GM23338 (cell line): Measurements from ENCODE around the gene ASTN1. TPM values are rescaled to one million over a fixed set of nuclear protein-coding genes. Genes with fewer than 3 reads are reported as not detected.

Experiments used
- ATAC-seq: fragments of 200-7000 bp; cut with Tn5 transposase; 3 replicates; pipeline ENCODE4 v1.9.1; 2020
- DNase-seq: peaks from one replicate; pipeline ENCODE4 v3.0.0-alpha.2; 2015; ENCODE audit warnings: low spot score
- H2AFZ ChIP-seq: fragments of 200-600 bp; sonication (generic); 2 replicates; pipeline ENCODE4 v1.8.0; 2016; ENCODE audit warnings: antibody characterized with exemption, mild to moderate bottlenecking, moderate library complexity
- H3F3A ChIP-seq: fragments of 200-600 bp; sonication (generic); replicated peaks from 2 replicates; pipeline ENCODE4 v1.8.0; 2017; ENCODE audit warnings: antibody characterized with exemption, mixed run types, low read depth
- H3K27ac ChIP-seq: fragments of 200-600 bp; sonication (generic); 2 replicates; pipeline ENCODE4 v1.6.1; 2016; ENCODE audit warnings: low read depth
- H3K27me3 ChIP-seq: fragments of 200-600 bp; sonication (generic); 2 replicates; pipeline ENCODE4 v1.8.0; 2016; ENCODE audit warnings: mild to moderate bottlenecking, mixed run types, moderate library complexity; ENCODE audit not compliant: insufficient read depth
- H3K36me3 ChIP-seq: fragments of 200-600 bp; sonication (generic); 2 replicates; pipeline ENCODE4 v1.8.0; 2016; ENCODE audit warnings: mild to moderate bottlenecking; ENCODE audit not compliant: insufficient read depth
- H3K4me1 ChIP-seq: fragments of 200-600 bp; sonication (generic); 2 replicates; pipeline ENCODE4 v1.8.0; 2016; ENCODE audit warnings: mild to moderate bottlenecking, moderate library complexity; ENCODE audit not compliant: insufficient read depth
- H3K4me2 ChIP-seq: fragments of 200-600 bp; sonication (generic); 2 replicates; pipeline ENCODE4 v1.7.1; 2017; ENCODE audit warnings: mixed run types
- H3K4me3 ChIP-seq: fragments of 200-600 bp; sonication (generic); 2 replicates; pipeline ENCODE4 v1.6.1; 2016; ENCODE audit warnings: mixed run types
- H3K79me2 ChIP-seq: fragments of 200-600 bp; sonication (generic); replicated peaks from 2 replicates; pipeline ENCODE4 v1.8.0; 2017; ENCODE audit warnings: mild to moderate bottlenecking; ENCODE audit not compliant: insufficient read depth
- H3K9me2 ChIP-seq: fragments of 200-600 bp; sonication (generic); 2 replicates; pipeline ENCODE4 v1.8.0; 2017; ENCODE audit not compliant: insufficient read depth
- H4K20me1 ChIP-seq: fragments of 200-600 bp; sonication (generic); replicated peaks from 2 replicates; pipeline ENCODE4 v1.8.0; 2017; ENCODE audit warnings: mild to moderate bottlenecking; ENCODE audit not compliant: insufficient read depth
- H3K27ac Mint-ChIP-seq: 2 replicates; pipeline ENCODE4 v1.8.0; 2020; ENCODE audit warnings: inconsistent platforms, mild to moderate bottlenecking, moderate library complexity, mixed read lengths
- H3K27me3 Mint-ChIP-seq: 3 replicates; pipeline ENCODE4 v1.8.0; 2022; ENCODE audit warnings: low read depth, mild to moderate bottlenecking, moderate library complexity, mixed read lengths, inconsistent platforms; ENCODE audit not compliant: insufficient read depth, poor library complexity
- H3K36me3 Mint-ChIP-seq: 3 replicates; pipeline ENCODE4 v1.8.0; 2021; ENCODE audit warnings: low read depth, mild to moderate bottlenecking, inconsistent platforms, moderate library complexity, mixed read lengths
- H3K4me1 Mint-ChIP-seq: 3 replicates; pipeline ENCODE4 v1.8.0; 2020; ENCODE audit warnings: mild to moderate bottlenecking, inconsistent platforms, mixed read lengths
- H3K4me3 Mint-ChIP-seq: 3 replicates; pipeline ENCODE4 v1.8.0; 2021; ENCODE audit warnings: moderate library complexity, mild to moderate bottlenecking, inconsistent platforms, mixed read lengths
- H3K9me3 Mint-ChIP-seq: 3 replicates; pipeline ENCODE4 v1.8.0; 2020; ENCODE audit warnings: moderate library complexity, mild to moderate bottlenecking, inconsistent platforms, mixed read lengths
- CREB1 ChIP-seq: fragments of 250-450 bp; sonication (Bioruptor Pico); IDR thresholded peaks from 2 replicates; pipeline ENCODE4 v1.5.0; 2020; ENCODE audit warnings: low read depth, mild to moderate bottlenecking, moderate library complexity
- EZH2 ChIP-seq: fragments of 200-600 bp; sonication (generic); IDR thresholded peaks from one replicate; pipeline ENCODE4 v1.8.0; 2017; ENCODE audit warnings: antibody characterized with exemption, mild to moderate bottlenecking, low read depth; ENCODE audit not compliant: unreplicated experiment
- EZH2phosphoT487 ChIP-seq: fragments of 200-600 bp; sonication (generic); IDR thresholded peaks from one replicate; pipeline ENCODE4 v1.8.1; 2018; ENCODE audit warnings: antibody characterized with exemption; ENCODE audit not compliant: unreplicated experiment
- JUNB ChIP-seq: IDR thresholded peaks from one replicate; pipeline ENCODE4 v1.6.1; 2016; ENCODE audit warnings: antibody characterized with exemption; ENCODE audit not compliant: unreplicated experiment
- NANOG ChIP-seq: IDR thresholded peaks from 2 replicates; pipeline ENCODE4 v1.6.1; 2016; ENCODE audit warnings: antibody characterized with exemption, borderline replicate concordance
- POLR2AphosphoS5 ChIP-seq: IDR thresholded peaks from 2 replicates; pipeline ENCODE4 v1.6.1; 2016; ENCODE audit warnings: antibody characterized with exemption, low read depth
- STAT1 ChIP-seq: IDR thresholded peaks from one replicate; pipeline ENCODE4 v1.6.1; 2016; ENCODE audit warnings: antibody characterized with exemption; ENCODE audit not compliant: unreplicated experiment
- ZNF114 ChIP-seq: fragments of 250-450 bp; sonication (Bioruptor Pico); IDR thresholded peaks from 2 replicates; pipeline ENCODE4 v1.5.0; 2020; ENCODE audit warnings: mild to moderate bottlenecking, moderate library complexity
- ZNF331 ChIP-seq: fragments of 250-450 bp; sonication (Bioruptor Pico); IDR thresholded peaks from 2 replicates; pipeline ENCODE4 v1.5.0; 2020; ENCODE audit warnings: low read depth, mild to moderate bottlenecking, moderate library complexity
- polyA plus RNA-seq: library from polyadenylated mRNA; unstranded; fragments of >200 nt; fragmentation: Nextera tagmentation; extraction: Ambion mirVana; gene quantifications from 2 replicates; pipeline ENCODE4 v1.2.1, GENCODE V29; 2016
- total RNA-seq: library from RNA; depleted of rRNA; stranded (reverse); fragments of >200 nt; shearing (Covaris generic); gene quantifications from 2 replicates; pipeline ENCODE4 v1.2.3, GENCODE V29; 2014
- TF ChIP-seq, protein P1 (sequence below): fragments of 250-450 bp; sonication (Bioruptor Pico); IDR thresholded peaks from 2 replicates; pipeline ENCODE4 v1.5.0; 2020; ENCODE audit warnings: mild to moderate bottlenecking, moderate library complexity
- TF ChIP-seq, protein P2 (sequence below), 2 experiments: fragments of 200-600 bp in 1 of 2; sonication (generic) in 1 of 2; conservative IDR thresholded peaks; 2 replicates each; pipeline versions ENCODE4 v1.5.1 to v1.6.1; 2016 to 2017; ENCODE audit warnings: antibody characterized with exemption in 2 of 2, low read depth in 2 of 2, mild to moderate bottlenecking in 2 of 2, moderate library complexity in 1 of 2
- TF ChIP-seq, protein P3 (sequence below): IDR thresholded peaks from one replicate; pipeline ENCODE4 v1.6.1; 2018; ENCODE audit warnings: antibody characterized with exemption; ENCODE audit not compliant: unreplicated experiment
- TF ChIP-seq, protein P4 (sequence below): IDR thresholded peaks from 2 replicates; pipeline ENCODE4 v1.6.1; 2016; ENCODE audit warnings: antibody characterized with exemption

Gene ASTN1
- total and polyA plus RNA-seq, 2 experiments from 2014 or later = 2.0 to 5.2 TPM

DNA sequence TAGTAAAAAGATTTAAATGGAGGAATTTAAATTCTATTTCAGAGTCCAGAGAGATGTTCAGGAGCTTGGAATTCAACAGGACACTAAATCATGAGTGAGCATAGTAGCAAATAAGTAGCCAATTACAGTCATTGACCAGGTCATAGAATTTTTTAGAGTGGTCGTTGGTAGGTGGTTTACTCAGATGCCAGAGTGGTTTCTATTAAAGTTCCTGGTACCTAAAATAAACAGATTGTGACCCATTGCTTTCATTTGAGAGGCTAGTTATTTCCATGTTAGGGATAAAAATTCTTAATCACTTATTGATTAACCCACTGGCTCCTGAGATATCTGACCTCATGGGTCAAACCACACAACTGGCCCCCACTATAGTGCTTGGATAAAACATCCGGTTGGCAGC, 201.3 kb downstream of the ASTN1 start:
- no peak overlapping the region for H3K4me3 ChIP-seq
- H3K27ac ChIP-seq = no peak overlapping the region
- no peaks in the 10 kb centered on the region for H3K36me3 ChIP-seq
- Mint-ChIP-seq H3K27me3 (no peaks in the 10 kb centered on the region), H3K36me3 (no peaks in the 10 kb centered on the region), H3K4me1 (peaks cover 14% of the 10 kb centered on the region; the same call in 2 of the 3 replicates), H3K9me3 (no peaks in the 10 kb centered on the region; the same call in 2 of the 3 replicates), H3K27ac (no peak overlapping the region), H3K4me3 (no peak overlapping the region)
- no peaks in the 10 kb centered on the region for H3F3A ChIP-seq
- H3K79me2 ChIP-seq = no peaks in the 10 kb centered on the region
- peaks cover 5% of the 10 kb centered on the region; the same call in 1 of the 2 replicates for H3K4me1 ChIP-seq
- TF ChIP-seq, protein P1, sequence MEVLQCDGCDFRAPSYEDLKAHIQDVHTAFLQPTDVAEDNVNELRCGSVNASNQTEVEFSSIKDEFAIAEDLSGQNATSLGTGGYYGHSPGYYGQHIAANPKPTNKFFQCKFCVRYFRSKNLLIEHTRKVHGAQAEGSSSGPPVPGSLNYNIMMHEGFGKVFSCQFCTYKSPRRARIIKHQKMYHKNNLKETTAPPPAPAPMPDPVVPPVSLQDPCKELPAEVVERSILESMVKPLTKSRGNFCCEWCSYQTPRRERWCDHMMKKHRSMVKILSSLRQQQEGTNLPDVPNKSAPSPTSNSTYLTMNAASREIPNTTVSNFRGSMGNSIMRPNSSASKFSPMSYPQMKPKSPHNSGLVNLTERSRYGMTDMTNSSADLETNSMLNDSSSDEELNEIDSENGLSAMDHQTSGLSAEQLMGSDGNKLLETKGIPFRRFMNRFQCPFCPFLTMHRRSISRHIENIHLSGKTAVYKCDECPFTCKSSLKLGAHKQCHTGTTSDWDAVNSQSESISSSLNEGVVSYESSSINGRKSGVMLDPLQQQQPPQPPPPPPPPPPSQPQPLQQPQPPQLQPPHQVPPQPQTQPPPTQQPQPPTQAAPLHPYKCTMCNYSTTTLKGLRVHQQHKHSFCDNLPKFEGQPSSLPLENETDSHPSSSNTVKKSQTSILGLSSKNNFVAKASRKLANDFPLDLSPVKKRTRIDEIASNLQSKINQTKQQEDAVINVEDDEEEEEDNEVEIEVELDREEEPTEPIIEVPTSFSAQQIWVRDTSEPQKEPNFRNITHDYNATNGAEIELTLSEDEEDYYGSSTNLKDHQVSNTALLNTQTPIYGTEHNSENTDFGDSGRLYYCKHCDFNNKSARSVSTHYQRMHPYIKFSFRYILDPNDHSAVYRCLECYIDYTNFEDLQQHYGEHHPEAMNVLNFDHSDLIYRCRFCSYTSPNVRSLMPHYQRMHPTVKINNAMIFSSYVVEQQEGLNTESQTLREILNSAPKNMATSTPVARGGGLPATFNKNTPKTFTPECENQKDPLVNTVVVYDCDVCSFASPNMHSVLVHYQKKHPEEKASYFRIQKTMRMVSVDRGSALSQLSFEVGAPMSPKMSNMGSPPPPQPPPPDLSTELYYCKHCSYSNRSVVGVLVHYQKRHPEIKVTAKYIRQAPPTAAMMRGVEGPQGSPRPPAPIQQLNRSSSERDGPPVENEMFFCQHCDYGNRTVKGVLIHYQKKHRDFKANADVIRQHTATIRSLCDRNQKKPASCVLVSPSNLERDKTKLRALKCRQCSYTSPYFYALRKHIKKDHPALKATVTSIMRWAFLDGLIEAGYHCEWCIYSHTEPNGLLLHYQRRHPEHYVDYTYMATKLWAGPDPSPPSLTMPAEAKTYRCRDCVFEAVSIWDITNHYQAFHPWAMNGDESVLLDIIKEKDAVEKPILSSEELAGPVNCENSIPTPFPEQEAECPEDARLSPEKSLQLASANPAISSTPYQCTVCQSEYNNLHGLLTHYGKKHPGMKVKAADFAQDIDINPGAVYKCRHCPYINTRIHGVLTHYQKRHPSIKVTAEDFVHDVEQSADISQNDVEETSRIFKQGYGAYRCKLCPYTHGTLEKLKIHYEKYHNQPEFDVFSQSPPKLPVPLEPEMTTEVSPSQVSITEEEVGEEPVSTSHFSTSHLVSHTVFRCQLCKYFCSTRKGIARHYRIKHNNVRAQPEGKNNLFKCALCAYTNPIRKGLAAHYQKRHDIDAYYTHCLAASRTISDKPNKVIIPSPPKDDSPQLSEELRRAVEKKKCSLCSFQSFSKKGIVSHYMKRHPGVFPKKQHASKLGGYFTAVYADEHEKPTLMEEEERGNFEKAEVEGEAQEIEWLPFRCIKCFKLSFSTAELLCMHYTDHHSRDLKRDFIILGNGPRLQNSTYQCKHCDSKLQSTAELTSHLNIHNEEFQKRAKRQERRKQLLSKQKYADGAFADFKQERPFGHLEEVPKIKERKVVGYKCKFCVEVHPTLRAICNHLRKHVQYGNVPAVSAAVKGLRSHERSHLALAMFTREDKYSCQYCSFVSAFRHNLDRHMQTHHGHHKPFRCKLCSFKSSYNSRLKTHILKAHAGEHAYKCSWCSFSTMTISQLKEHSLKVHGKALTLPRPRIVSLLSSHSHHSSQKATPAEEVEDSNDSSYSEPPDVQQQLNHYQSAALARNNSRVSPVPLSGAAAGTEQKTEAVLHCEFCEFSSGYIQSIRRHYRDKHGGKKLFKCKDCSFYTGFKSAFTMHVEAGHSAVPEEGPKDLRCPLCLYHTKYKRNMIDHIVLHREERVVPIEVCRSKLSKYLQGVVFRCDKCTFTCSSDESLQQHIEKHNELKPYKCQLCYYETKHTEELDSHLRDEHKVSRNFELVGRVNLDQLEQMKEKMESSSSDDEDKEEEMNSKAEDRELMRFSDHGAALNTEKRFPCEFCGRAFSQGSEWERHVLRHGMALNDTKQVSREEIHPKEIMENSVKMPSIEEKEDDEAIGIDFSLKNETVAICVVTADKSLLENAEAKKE = no peak
- TF ChIP-seq CREB1 (CRISPR knock-in tag) (no peak), STAT1 (no peak), ZNF331 (CRISPR knock-in tag) (no peak), JUNB (no peak), NANOG (no peak), EZH2 (no peak), ZNF114 (CRISPR knock-in tag) (no peak), EZH2phosphoT487 (no peak), POLR2AphosphoS5 (no peak)
- TF ChIP-seq, protein P2, sequence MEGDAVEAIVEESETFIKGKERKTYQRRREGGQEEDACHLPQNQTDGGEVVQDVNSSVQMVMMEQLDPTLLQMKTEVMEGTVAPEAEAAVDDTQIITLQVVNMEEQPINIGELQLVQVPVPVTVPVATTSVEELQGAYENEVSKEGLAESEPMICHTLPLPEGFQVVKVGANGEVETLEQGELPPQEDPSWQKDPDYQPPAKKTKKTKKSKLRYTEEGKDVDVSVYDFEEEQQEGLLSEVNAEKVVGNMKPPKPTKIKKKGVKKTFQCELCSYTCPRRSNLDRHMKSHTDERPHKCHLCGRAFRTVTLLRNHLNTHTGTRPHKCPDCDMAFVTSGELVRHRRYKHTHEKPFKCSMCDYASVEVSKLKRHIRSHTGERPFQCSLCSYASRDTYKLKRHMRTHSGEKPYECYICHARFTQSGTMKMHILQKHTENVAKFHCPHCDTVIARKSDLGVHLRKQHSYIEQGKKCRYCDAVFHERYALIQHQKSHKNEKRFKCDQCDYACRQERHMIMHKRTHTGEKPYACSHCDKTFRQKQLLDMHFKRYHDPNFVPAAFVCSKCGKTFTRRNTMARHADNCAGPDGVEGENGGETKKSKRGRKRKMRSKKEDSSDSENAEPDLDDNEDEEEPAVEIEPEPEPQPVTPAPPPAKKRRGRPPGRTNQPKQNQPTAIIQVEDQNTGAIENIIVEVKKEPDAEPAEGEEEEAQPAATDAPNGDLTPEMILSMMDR (conservative IDR thresholded peaks at IDR 0.05; ENCODE audit: low read depth in 2 of 2) = no peak
- TF ChIP-seq, protein P3, sequence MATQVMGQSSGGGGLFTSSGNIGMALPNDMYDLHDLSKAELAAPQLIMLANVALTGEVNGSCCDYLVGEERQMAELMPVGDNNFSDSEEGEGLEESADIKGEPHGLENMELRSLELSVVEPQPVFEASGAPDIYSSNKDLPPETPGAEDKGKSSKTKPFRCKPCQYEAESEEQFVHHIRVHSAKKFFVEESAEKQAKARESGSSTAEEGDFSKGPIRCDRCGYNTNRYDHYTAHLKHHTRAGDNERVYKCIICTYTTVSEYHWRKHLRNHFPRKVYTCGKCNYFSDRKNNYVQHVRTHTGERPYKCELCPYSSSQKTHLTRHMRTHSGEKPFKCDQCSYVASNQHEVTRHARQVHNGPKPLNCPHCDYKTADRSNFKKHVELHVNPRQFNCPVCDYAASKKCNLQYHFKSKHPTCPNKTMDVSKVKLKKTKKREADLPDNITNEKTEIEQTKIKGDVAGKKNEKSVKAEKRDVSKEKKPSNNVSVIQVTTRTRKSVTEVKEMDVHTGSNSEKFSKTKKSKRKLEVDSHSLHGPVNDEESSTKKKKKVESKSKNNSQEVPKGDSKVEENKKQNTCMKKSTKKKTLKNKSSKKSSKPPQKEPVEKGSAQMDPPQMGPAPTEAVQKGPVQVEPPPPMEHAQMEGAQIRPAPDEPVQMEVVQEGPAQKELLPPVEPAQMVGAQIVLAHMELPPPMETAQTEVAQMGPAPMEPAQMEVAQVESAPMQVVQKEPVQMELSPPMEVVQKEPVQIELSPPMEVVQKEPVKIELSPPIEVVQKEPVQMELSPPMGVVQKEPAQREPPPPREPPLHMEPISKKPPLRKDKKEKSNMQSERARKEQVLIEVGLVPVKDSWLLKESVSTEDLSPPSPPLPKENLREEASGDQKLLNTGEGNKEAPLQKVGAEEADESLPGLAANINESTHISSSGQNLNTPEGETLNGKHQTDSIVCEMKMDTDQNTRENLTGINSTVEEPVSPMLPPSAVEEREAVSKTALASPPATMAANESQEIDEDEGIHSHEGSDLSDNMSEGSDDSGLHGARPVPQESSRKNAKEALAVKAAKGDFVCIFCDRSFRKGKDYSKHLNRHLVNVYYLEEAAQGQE = no peak
- TF ChIP-seq, protein P4, sequence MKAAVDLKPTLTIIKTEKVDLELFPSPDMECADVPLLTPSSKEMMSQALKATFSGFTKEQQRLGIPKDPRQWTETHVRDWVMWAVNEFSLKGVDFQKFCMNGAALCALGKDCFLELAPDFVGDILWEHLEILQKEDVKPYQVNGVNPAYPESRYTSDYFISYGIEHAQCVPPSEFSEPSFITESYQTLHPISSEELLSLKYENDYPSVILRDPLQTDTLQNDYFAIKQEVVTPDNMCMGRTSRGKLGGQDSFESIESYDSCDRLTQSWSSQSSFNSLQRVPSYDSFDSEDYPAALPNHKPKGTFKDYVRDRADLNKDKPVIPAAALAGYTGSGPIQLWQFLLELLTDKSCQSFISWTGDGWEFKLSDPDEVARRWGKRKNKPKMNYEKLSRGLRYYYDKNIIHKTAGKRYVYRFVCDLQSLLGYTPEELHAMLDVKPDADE = no peak
- H3K4me2 ChIP-seq = no peak overlapping the region
- no peaks in the 10 kb centered on the region for H4K20me1 ChIP-seq
- H2AFZ ChIP-seq = no peak overlapping the region
- ATAC-seq (no peak), DNase-seq (no peak)
- H3K27me3 ChIP-seq = no peaks in the 10 kb centered on the region
- no peaks in the 10 kb centered on the region for H3K9me2 ChIP-seq
